C4-2B (cell line): ENCODE measurements around the gene MMD.

ENCODE experiments used
- CTCF ChIP-seq: fragments of 450-650 bp; conservative IDR thresholded peaks from 2 replicates; pipeline ENCODE4 v1.5.1; 2017; ENCODE audit warnings: mild to moderate bottlenecking
- ZFX ChIP-seq: fragments of 450-650 bp; IDR thresholded peaks from 2 replicates; pipeline ENCODE4 v1.6.1; 2017

GRCh38 chr17:55442953-55443683 is 21.5 kb upstream of the MMD start:
- TF ChIP-seq CTCF (no peak), ZFX (no peak)
